ENCODE data around the gene PLCXD3.
A peak's percentile ranks its signal among the peaks of the same experiment; 100 is the strongest.

PLCXD3 gene

GRCh38 chr5:41275813-41276512 lies 234.4 kb downstream of the PLCXD3 start:
- H3K36me3 ChIP-seq (replicated peaks; ENCODE audit: low read depth, low read length): no peaks in the 10 kb centered on the region
- no peak for TF ChIP-seq EZH2phosphoT487 (IDR thresholded peaks at IDR 0.05; ENCODE audit: low read depth)
- TF ChIP-seq CTCF (IDR thresholded peaks at IDR 0.05; ENCODE audit: low read depth, low read length): no peak

GRCh38 chr5:41270423-41271251 lies 239.8 kb downstream of the PLCXD3 start:
- Histone ChIP-seq H2AFZ (ENCODE audit: low read depth, low read length) (no peak overlapping the region), H4K20me1 (ENCODE audit: insufficient read depth, low read length) (no peaks in the 10 kb centered on the region), H3K79me2 (ENCODE audit: low read length) (no peaks in the 10 kb centered on the region), H3K4me1 (ENCODE audit: low read length) (peaks cover 7% of the 10 kb centered on the region), H3K9ac (ENCODE audit: low read length) (no peak overlapping the region), H3K27ac (ENCODE audit: low read length) (no peak overlapping the region), H3K4me2 (ENCODE audit: low read length) (0 out of 2 replicates have a peak overlapping the region, but pooled peaks have one; percentile 23), H3K4me3 (ENCODE audit: low read length) (0 out of 2 replicates have a peak overlapping the region, but pooled peaks have one; percentile 9), H3K27me3 (ENCODE audit: low read depth, low read length) (peaks cover 16% of the 10 kb centered on the region; the same call in 1 of the 2 replicates), H3K36me3 (replicated peaks; ENCODE audit: low read depth, low read length) (no peaks in the 10 kb centered on the region), H3K9me3 (ENCODE audit: insufficient read depth, low read length) (no peaks in the 10 kb centered on the region)
- TF ChIP-seq CTCF (IDR thresholded peaks at IDR 0.05; ENCODE audit: low read depth, low read length) (peak; percentile 81), EZH2phosphoT487 (IDR thresholded peaks at IDR 0.05; ENCODE audit: low read depth) (no peak)

More at GRCh38 chr5:41275813-41276512, 234.4 kb downstream of the PLCXD3 start:
- Histone ChIP-seq H3K9me3 (ENCODE audit: insufficient read depth, low read length) (no peaks in the 10 kb centered on the region), H4K20me1 (ENCODE audit: insufficient read depth, low read length) (no peaks in the 10 kb centered on the region), H3K4me2 (ENCODE audit: low read length) (peak overlapping the region; percentile 82), H3K4me1 (ENCODE audit: low read length) (peaks cover 50% of the 10 kb centered on the region), H3K4me3 (ENCODE audit: low read length) (peak overlapping the region; percentile 50), H3K27me3 (ENCODE audit: low read depth, low read length) (peaks cover 16% of the 10 kb centered on the region; the same call in 1 of the 2 replicates), H3K9ac (ENCODE audit: low read length) (peak overlapping the region; percentile 42; the same call in 1 of the 2 replicates), H3K79me2 (ENCODE audit: low read length) (no peaks in the 10 kb centered on the region), H3K27ac (ENCODE audit: low read length) (peak overlapping the region; percentile 77), H2AFZ (ENCODE audit: low read depth, low read length) (peak overlapping the region; percentile 17; the same call in 1 of the 2 replicates)

- TF ChIP-seq EZH2phosphoT487 (IDR thresholded peaks at IDR 0.05; ENCODE audit: low read depth) (no peak), CTCF (IDR thresholded peaks at IDR 0.05; ENCODE audit: low read depth, low read length) (no peak)
- no peaks in the 10 kb centered on the region for H3K79me2 ChIP-seq (ENCODE audit: low read length)
- H3K9me3 ChIP-seq (ENCODE audit: insufficient read depth, low read length): no peaks in the 10 kb centered on the region
- H3K4me3 ChIP-seq (ENCODE audit: low read length): no peak overlapping the region
- no peaks in the 10 kb centered on the region for H4K20me1 ChIP-seq (ENCODE audit: insufficient read depth, low read length)
- H3K4me1 ChIP-seq (ENCODE audit: low read length): no peaks in the 10 kb centered on the region
- 0 out of 2 replicates have a peak, but pooled peaks cover under 1% of the 10 kb centered on the region for H3K27me3 ChIP-seq (ENCODE audit: low read depth, low read length)
- H3K4me2 ChIP-seq (ENCODE audit: low read length): no peak overlapping the region
- no peak overlapping the region for H3K9ac ChIP-seq (ENCODE audit: low read length)
- H3K36me3 ChIP-seq (replicated peaks; ENCODE audit: low read depth, low read length): no peaks in the 10 kb centered on the region
- no peak overlapping the region for H2AFZ ChIP-seq (ENCODE audit: low read depth, low read length)
- H3K27ac ChIP-seq (ENCODE audit: low read length): no peak overlapping the region
These were observed 241.5 kb downstream of the PLCXD3 start for GRCh38 chr5:41268894-41269293.

GRCh38 chr5:41266377-41266776 lies 244.0 kb downstream of the PLCXD3 start:
- Histone ChIP-seq H3K36me3 (replicated peaks; ENCODE audit: low read depth, low read length) (no peaks in the 10 kb centered on the region), H3K4me1 (ENCODE audit: low read length) (no peaks in the 10 kb centered on the region), H4K20me1 (ENCODE audit: insufficient read depth, low read length) (no peaks in the 10 kb centered on the region), H3K9ac (ENCODE audit: low read length) (no peak overlapping the region), H3K79me2 (ENCODE audit: low read length) (no peaks in the 10 kb centered on the region), H2AFZ (ENCODE audit: low read depth, low read length) (no peak overlapping the region), H3K9me3 (ENCODE audit: insufficient read depth, low read length) (no peaks in the 10 kb centered on the region), H3K27me3 (ENCODE audit: low read depth, low read length) (no peaks in the 10 kb centered on the region), H3K27ac (ENCODE audit: low read length) (no peak overlapping the region), H3K4me3 (ENCODE audit: low read length) (no peak overlapping the region), H3K4me2 (ENCODE audit: low read length) (no peak overlapping the region)
- no peak for TF ChIP-seq EZH2phosphoT487 (IDR thresholded peaks at IDR 0.05; ENCODE audit: low read depth)
- no peak for TF ChIP-seq CTCF (IDR thresholded peaks at IDR 0.05; ENCODE audit: low read depth, low read length)
